ENCODE results near the gene CMIP. TPM values are rescaled to one million over a fixed set of nuclear protein-coding genes. Genes with fewer than 3 reads are reported as not detected.
A peak's percentile ranks its signal among the peaks of the same experiment; 100 is the strongest.

CMIP gene
- polyA plus RNA-seq, 3 donors = 0.85 to 61.9 (median 0.93) TPM

- WGBS (ENCODE audit: insufficient coverage) = 93% methylated on average over 5 of the region's 7 CpGs
- H3K27ac Mint-ChIP-seq = peak overlapping the region in 1 of 7 donors; percentile 34
- Histone ChIP-seq H3K4me1 (ENCODE audit: control insufficient read depth in 1 of 2, insufficient read depth in 2 of 2, low read length in 2 of 2) (no peaks in the 10 kb centered on the region), H3K9me3 (replicated peaks in 1 of 2; ENCODE audit: control insufficient read depth in 1 of 2, insufficient read depth in 1 of 2, low read length in 2 of 2) (no peaks in the 10 kb centered on the region), H3K79me2 (ENCODE audit: insufficient read depth, low read length) (peaks cover 97% of the 10 kb centered on the region), H3K4me2 (replicated peaks; ENCODE audit: extremely low read depth, low read length, poor library complexity, severe bottlenecking) (no peak overlapping the region), H4K20me1 (ENCODE audit: insufficient read depth, low read length) (peaks cover 100% of the 10 kb centered on the region), H3K27me3 (ENCODE audit: control insufficient read depth in 2 of 2, insufficient read depth in 2 of 2, low read length in 2 of 2) (no peaks in the 10 kb centered on the region), H2AFZ (ENCODE audit: insufficient read depth, low read depth, low read length, poor library complexity, severe bottlenecking) (no peak overlapping the region), H3K4me3 (replicated peaks in 1 of 3; ENCODE audit: low read depth in 2 of 3, low read length in 3 of 3) (no peak overlapping the region), H3K9ac (ENCODE audit: insufficient read depth, low read length, poor library complexity, severe bottlenecking) (no peak overlapping the region), H3K27ac (ENCODE audit: low read depth in 1 of 2, low read length in 2 of 2) (no peak overlapping the region), H3K36me3 (replicated peaks in 1 of 2; ENCODE audit: control insufficient read depth in 1 of 2, insufficient read depth in 2 of 2, low read length in 2 of 2) (peaks cover 26 to 84% of the 10 kb centered on the region in 2 donors)
- no peak for TF ChIP-seq CTCF (IDR thresholded peaks at IDR 0.05)
- H3K36me3 Mint-ChIP-seq = peaks cover 31 to 65% of the 10 kb centered on the region in 2 donors
- intact Hi-C loops (cut with micrococcal nuclease) = no loop called here
- peaks cover 0 to 1% (median 0%) of the 10 kb centered on the region in 7 donors for H3K9me3 Mint-ChIP-seq
- no peak for DNase-seq
- peaks cover 9% of the 10 kb centered on the region for H3K4me1 Mint-ChIP-seq
- H3K27me3 Mint-ChIP-seq (ENCODE audit: low read depth in 3 of 3) = peaks cover 0 to 3% (median 0%) of the 10 kb centered on the region in 3 donors
- H3K4me3 Mint-ChIP-seq = no peak overlapping the region
Observed at GRCh38 chr16:81586417-81586816, 141.8 kb downstream of the CMIP start.

DNA sequence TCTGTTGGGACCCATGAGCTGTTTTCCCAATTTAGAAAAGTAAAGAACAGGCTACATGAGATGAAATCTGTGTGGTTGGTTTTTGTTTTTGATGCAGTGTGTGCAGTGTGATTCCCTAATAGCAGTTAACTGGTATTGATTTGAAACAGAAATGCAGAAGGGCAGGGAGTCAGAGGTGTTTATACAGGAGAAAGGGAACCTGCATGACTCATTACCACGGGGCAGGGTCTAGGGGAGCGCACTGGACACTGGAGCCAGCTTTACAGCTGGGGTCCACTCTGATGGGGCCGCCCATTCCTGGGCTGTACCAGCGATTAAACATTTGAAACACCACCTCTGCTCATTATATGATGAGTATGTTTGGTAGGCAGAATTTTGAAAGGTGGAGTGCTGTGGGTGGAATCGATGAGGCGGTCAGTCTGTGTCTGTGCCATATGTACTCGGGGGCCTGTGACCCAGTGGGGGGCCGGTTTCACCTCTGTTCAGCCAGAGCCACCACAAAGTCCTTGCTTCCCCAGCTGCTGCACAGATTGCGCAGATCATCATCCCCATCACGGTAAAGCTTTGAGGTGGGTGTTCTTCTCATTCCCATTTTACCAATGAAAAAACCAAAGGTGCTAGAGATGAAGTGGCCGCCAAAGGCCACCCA is 142.5 kb downstream of the CMIP start:
- Histone ChIP-seq H3K4me2 (replicated peaks; ENCODE audit: extremely low read depth, low read length, poor library complexity, severe bottlenecking) (no peak overlapping the region), H2AFZ (ENCODE audit: insufficient read depth, low read depth, low read length, poor library complexity, severe bottlenecking) (no peak overlapping the region), H3K27ac (ENCODE audit: low read depth in 1 of 2, low read length in 2 of 2) (no peak overlapping the region), H3K4me1 (ENCODE audit: control insufficient read depth in 1 of 2, insufficient read depth in 2 of 2, low read length in 2 of 2) (no peaks in the 10 kb centered on the region), H4K20me1 (ENCODE audit: insufficient read depth, low read length) (peaks cover 100% of the 10 kb centered on the region), H3K36me3 (replicated peaks in 1 of 2; ENCODE audit: control insufficient read depth in 1 of 2, insufficient read depth in 2 of 2, low read length in 2 of 2) (peaks cover 26 to 81% of the 10 kb centered on the region in 2 donors), H3K79me2 (ENCODE audit: insufficient read depth, low read length) (peaks cover 96% of the 10 kb centered on the region), H3K4me3 (replicated peaks in 1 of 3; ENCODE audit: low read depth in 2 of 3, low read length in 3 of 3) (no peak overlapping the region), H3K9me3 (replicated peaks in 1 of 2; ENCODE audit: control insufficient read depth in 1 of 2, insufficient read depth in 1 of 2, low read length in 2 of 2) (no peaks in the 10 kb centered on the region), H3K27me3 (ENCODE audit: control insufficient read depth in 2 of 2, insufficient read depth in 2 of 2, low read length in 2 of 2) (no peaks in the 10 kb centered on the region), H3K9ac (ENCODE audit: insufficient read depth, low read length, poor library complexity, severe bottlenecking) (no peak overlapping the region)
- Mint-ChIP-seq H3K36me3 (peaks cover 31 to 70% of the 10 kb centered on the region in 2 donors), H3K4me1 (peaks cover 8% of the 10 kb centered on the region), H3K27ac (peak overlapping the region in 1 of 7 donors; percentile 39), H3K9me3 (peaks cover 0 to 1% (median 0%) of the 10 kb centered on the region in 7 donors), H3K27me3 (ENCODE audit: low read depth in 3 of 3) (peaks cover 0 to 3% (median 0%) of the 10 kb centered on the region in 3 donors), H3K4me3 (no peak overlapping the region)
- WGBS (ENCODE audit: insufficient coverage) = 100% methylated on average over 2 of the region's 11 CpGs
- intact Hi-C loops (cut with micrococcal nuclease) = no loop called here
- TF ChIP-seq CTCF (IDR thresholded peaks at IDR 0.05) = no peak
- DNase-seq = no peak

Measured in CD14-positive monocyte (primary cell).